Endothelial cell of umbilical vein (primary cell): Measurements from ENCODE around the gene SFMBT2. TPM values are rescaled to one million over a fixed set of nuclear protein-coding genes. Genes with fewer than 3 reads are reported as not detected.

Source experiments
- BruUV-seq: library from RNA; stranded (reverse); fragments of 400-500 nt; replicated peaks from 2 replicates; lab custom pipeline; 2021; lab: Mats Ljungman, UMichigan
- CTCF ChIA-PET: fragments of 300-600, 350-600 bp; sonication (Branson Sonifier 250); formaldehyde crosslinking; loops from one replicate; lab custom pipeline; 2021; ENCODE audit warnings: antibody characterized with exemption, inconsistent platforms; lab: Charles Lee
- POLR2A ChIA-PET: fragments of 300-600, 350-600 bp; sonication (Branson Sonifier 250); formaldehyde crosslinking; loops from one replicate; lab custom pipeline; 2021; ENCODE audit warnings: antibody characterized with exemption, inconsistent platforms; lab: Charles Lee
- DNase-seq: peaks from one replicate; pipeline ENCODE4 v3.0.0-alpha.2; 2011; ENCODE audit warnings: low read depth, low spot score
- FAIRE-seq: peaks from 2 replicates; lab custom pipeline; 2011; peaks lifted over from hg19 to GRCh38; lab: Jason Lieb, UNC
- H2AFZ ChIP-seq: 2 replicates; pipeline ENCODE4 v1.6.0; 2012; ENCODE audit warnings: low read depth, low read length, control low read depth, inconsistent platforms
- H3K27ac ChIP-seq: 2 replicates; pipeline ENCODE4 v1.5.1; 2011; ENCODE audit warnings: low read depth, mild to moderate bottlenecking, control low read depth, low read length, moderate library complexity; ENCODE audit not compliant: insufficient read depth
- H3K27me3 ChIP-seq, 2 experiments: 2 replicates each; pipeline versions ENCODE4 v1.6.0 to v1.6.1; 2011; ENCODE audit warnings: low read length in 2 of 2, mixed read lengths in 1 of 2; ENCODE audit not compliant: control insufficient read depth in 2 of 2, insufficient read depth in 2 of 2
- H3K36me3 ChIP-seq, 2 experiments: 2 replicates in 1 of 2; 3 replicates in 1 of 2; pipeline ENCODE4 v1.5.1; 2011; ENCODE audit warnings: low read length in 2 of 2, mild to moderate bottlenecking in 1 of 2, moderate library complexity in 1 of 2; ENCODE audit not compliant: control insufficient read depth in 2 of 2, insufficient read depth in 2 of 2; ENCODE audit errors: extremely low read depth in 1 of 2
- H3K4me1 ChIP-seq: 3 replicates; pipeline ENCODE4 v1.5.1; 2011; ENCODE audit warnings: mild to moderate bottlenecking, low read length; ENCODE audit not compliant: control insufficient read depth, insufficient read depth; ENCODE audit errors: extremely low read depth
- H3K4me2 ChIP-seq: 2 replicates; pipeline ENCODE4 v1.6.1; 2011; ENCODE audit warnings: low read length, control low read depth, mixed read lengths; ENCODE audit not compliant: insufficient read depth
- H3K4me3 ChIP-seq, 3 experiments: fragments of 200-600 bp in 1 of 3; sonication (generic), shearing (Covaris generic) in 1 of 3; replicated peaks in 1 of 3; 2 replicates each; pipeline ENCODE4 v1.5.1; 2011 to 2016; ENCODE audit warnings: control low read depth in 3 of 3, low read length in 3 of 3, mild to moderate bottlenecking in 2 of 3, inconsistent platforms in 1 of 3, low read depth in 1 of 3, moderate library complexity in 1 of 3; ENCODE audit not compliant: insufficient read depth in 1 of 3
- H3K79me2 ChIP-seq: 2 replicates; pipeline ENCODE4 v1.6.0; 2012; ENCODE audit warnings: low read length, inconsistent platforms; ENCODE audit not compliant: control insufficient read depth, insufficient read depth
- H3K9ac ChIP-seq: replicated peaks from 2 replicates; pipeline ENCODE3; 2011; ENCODE audit warnings: low read length, control low read depth; ENCODE audit not compliant: insufficient read depth; ENCODE audit errors: extremely low read depth
- H3K9me1 ChIP-seq: replicated peaks from 3 replicates; pipeline ENCODE4 v1.6.0; 2011; ENCODE audit warnings: mild to moderate bottlenecking, low read length; ENCODE audit not compliant: control insufficient read depth, insufficient read depth; ENCODE audit errors: extremely low read depth
- H3K9me3 ChIP-seq: replicated peaks from 2 replicates; pipeline ENCODE4 v1.5.1; 2012; ENCODE audit warnings: low read length, inconsistent platforms; ENCODE audit not compliant: control insufficient read depth, insufficient read depth
- H4K20me1 ChIP-seq: replicated peaks from 2 replicates; pipeline ENCODE3; 2011; ENCODE audit warnings: mild to moderate bottlenecking, low read length; ENCODE audit not compliant: control insufficient read depth, insufficient read depth; ENCODE audit errors: extremely low read depth
- EZH2 ChIP-seq: IDR thresholded peaks from 2 replicates; pipeline ENCODE4 v1.6.1; 2012; ENCODE audit warnings: borderline replicate concordance, low read depth, mild to moderate bottlenecking, moderate library complexity, low read length, inconsistent platforms; ENCODE audit not compliant: severe bottlenecking
- FOS ChIP-seq: IDR thresholded peaks from 2 replicates; pipeline ENCODE4 v1.6.1; 2011; ENCODE audit warnings: mild to moderate bottlenecking, low read length, moderate library complexity, borderline replicate concordance; ENCODE audit not compliant: insufficient read depth
- GATA2 ChIP-seq: IDR thresholded peaks from 2 replicates; pipeline ENCODE4 v1.7.0; 2011; ENCODE audit warnings: low read depth, mild to moderate bottlenecking, moderate library complexity, mixed read lengths, low read length; ENCODE audit not compliant: insufficient read length, insufficient read depth
- JUN ChIP-seq: IDR thresholded peaks from 2 replicates; pipeline ENCODE4 v1.6.1; 2011; ENCODE audit warnings: borderline replicate concordance, low read depth; ENCODE audit not compliant: insufficient read length, insufficient read depth
- MAX ChIP-seq: IDR thresholded peaks from 2 replicates; pipeline ENCODE4 v1.6.1; 2011; ENCODE audit not compliant: insufficient read depth, insufficient read length
- MYC ChIP-seq: IDR thresholded peaks from one replicate; pipeline ENCODE4 v1.6.1; 2011; ENCODE audit warnings: mild to moderate bottlenecking, low read depth, low read length
- POLR2A ChIP-seq: IDR thresholded peaks from 2 replicates; pipeline ENCODE4 v1.6.1; 2012; ENCODE audit warnings: low read depth, mild to moderate bottlenecking, control low read depth, low read length
- POLR2AphosphoS5 ChIP-seq: IDR thresholded peaks from 2 replicates; pipeline ENCODE4 v1.6.1; 2012; ENCODE audit warnings: low read depth, mild to moderate bottlenecking, control low read depth, low read length, moderate library complexity; ENCODE audit not compliant: insufficient read depth
- dilution Hi-C: fragments of 300-500 bp; cut with MboI; formaldehyde crosslinking; loops from one replicate; pipeline ENCODE4 v1.15.0; 2019; ENCODE audit warnings: low sequenced_read_pairs; ENCODE audit not compliant: extremely low pct_ligation_motif_present
- intact Hi-C: fragments of 100-400 bp; cut with micrococcal nuclease; formaldehyde crosslinking; loops from one replicate; pipeline ENCODE4 v1.10.0; 2022
- polyA plus RNA-seq, 4 experiments: library from polyadenylated mRNA; depleted of rRNA in 3 of 4; stranded (reverse) in 3 of 4; unstranded in 1 of 4; fragments of >200 nt; gene quantifications; 2 replicates each; pipeline versions ENCODE4 v1.2.1 to v1.2.3, GENCODE V29; 2011 to 2012; ENCODE audit warnings: missing spikeins in 1 of 4
- total RNA-seq: library from RNA; stranded (reverse); gene quantifications from 2 replicates; pipeline ENCODE4 v1.2.3, GENCODE V29; 2021
- TF ChIP-seq, protein P1 (sequence below), 2 donors: IDR thresholded peaks; 1 replicate in 1 of 2; 2 replicates in 1 of 2; pipeline ENCODE4 v1.5.1; 2011; ENCODE audit warnings: low read length in 2 of 2, mild to moderate bottlenecking in 2 of 2, moderate library complexity in 2 of 2, control low read depth in 1 of 2, inconsistent platforms in 1 of 2, low read depth in 1 of 2; ENCODE audit not compliant: insufficient read depth in 1 of 2; ENCODE audit errors: extremely low read depth in 1 of 2

SFMBT2 gene
- total and polyA plus RNA-seq, 2 donors (not counting 3 experiments of a cell fraction or from before 2014, with no cell fraction given) = 0.14 to 0.64 TPM

DNA sequence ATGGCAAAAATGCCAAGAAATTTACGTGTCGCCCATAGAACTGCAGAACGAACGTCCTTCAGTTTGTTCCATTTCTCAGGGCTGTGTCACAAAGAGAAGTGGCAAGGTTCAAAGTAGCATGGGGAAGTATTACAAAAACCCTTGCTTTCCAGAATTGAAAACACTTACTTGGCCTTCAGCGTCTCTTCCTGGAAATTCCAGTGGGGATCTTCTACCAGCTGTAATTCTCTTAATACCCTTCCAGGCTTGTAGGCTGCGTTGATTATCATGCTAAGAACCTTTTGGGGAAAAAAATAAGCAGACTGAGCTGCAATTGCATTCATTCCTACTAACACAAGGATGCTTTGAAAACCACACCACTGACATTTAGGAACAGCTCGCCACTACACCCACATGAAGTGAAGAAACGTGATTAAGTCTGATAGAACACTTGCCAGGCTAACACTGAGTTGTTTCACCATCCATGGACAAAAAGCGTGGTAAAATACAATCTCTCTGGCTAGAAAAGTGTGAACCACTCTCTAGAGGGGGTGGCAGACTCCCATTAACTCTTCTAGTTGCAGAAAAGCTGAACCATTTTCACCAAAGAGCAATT lies 222.3 kb downstream of the SFMBT2 start:
- ChIA-PET POLR2A (no interaction called here), CTCF (no interaction called here)
- H3K9me3 ChIP-seq = no peaks in the 10 kb centered on the region
- H3K4me2 ChIP-seq = no peak overlapping the region
- no peak overlapping the region for H3K9ac ChIP-seq
- no peaks in the 10 kb centered on the region for H3K36me3 ChIP-seq
- H3K79me2 ChIP-seq = no peaks in the 10 kb centered on the region
- no peak overlapping the region for H3K27ac ChIP-seq
- H3K9me1 ChIP-seq = no peaks in the 10 kb centered on the region
- BruUV-seq = no TSS peak
- no peak for FAIRE-seq
- H4K20me1 ChIP-seq = no peaks in the 10 kb centered on the region
- dilution Hi-C loops = no loop called here
- no peak for DNase-seq
- H3K4me1 ChIP-seq = no peaks in the 10 kb centered on the region
- intact Hi-C loops = no loop called here
- no peak for TF ChIP-seq JUN
- TF ChIP-seq FOS = no peak
- TF ChIP-seq, protein P1, sequence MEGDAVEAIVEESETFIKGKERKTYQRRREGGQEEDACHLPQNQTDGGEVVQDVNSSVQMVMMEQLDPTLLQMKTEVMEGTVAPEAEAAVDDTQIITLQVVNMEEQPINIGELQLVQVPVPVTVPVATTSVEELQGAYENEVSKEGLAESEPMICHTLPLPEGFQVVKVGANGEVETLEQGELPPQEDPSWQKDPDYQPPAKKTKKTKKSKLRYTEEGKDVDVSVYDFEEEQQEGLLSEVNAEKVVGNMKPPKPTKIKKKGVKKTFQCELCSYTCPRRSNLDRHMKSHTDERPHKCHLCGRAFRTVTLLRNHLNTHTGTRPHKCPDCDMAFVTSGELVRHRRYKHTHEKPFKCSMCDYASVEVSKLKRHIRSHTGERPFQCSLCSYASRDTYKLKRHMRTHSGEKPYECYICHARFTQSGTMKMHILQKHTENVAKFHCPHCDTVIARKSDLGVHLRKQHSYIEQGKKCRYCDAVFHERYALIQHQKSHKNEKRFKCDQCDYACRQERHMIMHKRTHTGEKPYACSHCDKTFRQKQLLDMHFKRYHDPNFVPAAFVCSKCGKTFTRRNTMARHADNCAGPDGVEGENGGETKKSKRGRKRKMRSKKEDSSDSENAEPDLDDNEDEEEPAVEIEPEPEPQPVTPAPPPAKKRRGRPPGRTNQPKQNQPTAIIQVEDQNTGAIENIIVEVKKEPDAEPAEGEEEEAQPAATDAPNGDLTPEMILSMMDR (IDR thresholded peaks at IDR 0.05; ENCODE audit: extremely low read depth in 1 of 2, insufficient read depth in 1 of 2, low read depth in 1 of 2, low read length in 2 of 2) = no peak
- TF ChIP-seq EZH2 = no peak
- no peak for TF ChIP-seq MYC
- no peak for TF ChIP-seq GATA2
- TF ChIP-seq POLR2A = no peak
- TF ChIP-seq POLR2AphosphoS5 = no peak
- no peak for TF ChIP-seq MAX
- no peak overlapping the region for H2AFZ ChIP-seq
- H3K27me3 ChIP-seq = no peaks in the 10 kb centered on the region
- H3K4me3 ChIP-seq = no peak overlapping the region
